GM03348 (cell line): Measurements from ENCODE around the gene PTGER1.
"Not testable (repeated sequence)": the region's sequence is repeated elsewhere in the genome, so short reads cannot be mapped to it uniquely, and the experiment has no call there.

ENCODE experiments used
- DNase-seq: peaks from one replicate; pipeline ENCODE4 v3.0.0; 2012; ENCODE audit warnings: low spot score

PTGER1 gene, protein sequence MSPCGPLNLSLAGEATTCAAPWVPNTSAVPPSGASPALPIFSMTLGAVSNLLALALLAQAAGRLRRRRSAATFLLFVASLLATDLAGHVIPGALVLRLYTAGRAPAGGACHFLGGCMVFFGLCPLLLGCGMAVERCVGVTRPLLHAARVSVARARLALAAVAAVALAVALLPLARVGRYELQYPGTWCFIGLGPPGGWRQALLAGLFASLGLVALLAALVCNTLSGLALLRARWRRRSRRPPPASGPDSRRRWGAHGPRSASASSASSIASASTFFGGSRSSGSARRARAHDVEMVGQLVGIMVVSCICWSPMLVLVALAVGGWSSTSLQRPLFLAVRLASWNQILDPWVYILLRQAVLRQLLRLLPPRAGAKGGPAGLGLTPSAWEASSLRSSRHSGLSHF

DNA sequence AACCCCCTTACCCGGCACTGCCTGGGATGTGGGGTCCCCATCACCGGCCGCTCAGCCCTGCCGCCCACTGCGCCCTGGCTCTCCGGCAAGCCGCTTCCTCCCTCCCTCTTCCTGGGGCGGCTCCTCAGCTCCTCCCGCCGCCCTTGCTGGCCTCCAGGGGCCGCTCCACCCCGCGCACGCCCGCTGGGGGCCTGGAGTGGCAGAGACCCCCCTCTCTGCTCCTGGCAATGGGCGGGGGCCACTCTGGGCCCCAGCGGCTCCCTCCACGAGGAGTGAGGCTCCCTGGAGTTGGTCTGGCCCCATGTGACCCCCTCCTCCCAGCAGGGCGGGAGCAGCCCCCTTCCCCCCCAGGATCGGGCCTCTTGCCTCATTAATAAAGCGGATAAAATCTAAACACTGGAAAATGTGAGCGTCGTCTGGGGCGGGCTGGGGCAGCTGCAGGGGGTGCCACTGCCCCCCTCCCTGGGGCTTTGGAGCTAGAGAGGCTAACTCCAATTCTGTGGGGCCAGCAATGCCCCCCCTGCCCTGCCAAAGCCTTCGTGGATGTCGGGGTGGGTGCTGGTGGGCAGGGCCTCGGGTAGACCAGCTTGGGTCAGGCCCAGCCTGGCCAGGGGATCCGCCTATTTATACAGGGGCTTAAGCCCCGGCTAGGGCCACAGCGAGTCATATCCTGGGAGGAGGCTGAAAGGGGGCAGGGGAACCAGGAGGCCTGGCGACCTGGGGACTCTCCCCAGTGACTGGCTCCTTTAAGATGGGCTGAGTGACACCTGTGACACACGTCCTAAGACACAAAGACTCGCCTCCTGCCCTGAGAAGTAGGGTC lies at the start of gene PTGER1:
Gene PTGER1 (minus strand): TSS at position 104 of the 823 bp plus-strand sequence. CDS start 1,034 bp downstream, outside the sequence.
- DNase-seq, result peak; percentile 81

DNA sequence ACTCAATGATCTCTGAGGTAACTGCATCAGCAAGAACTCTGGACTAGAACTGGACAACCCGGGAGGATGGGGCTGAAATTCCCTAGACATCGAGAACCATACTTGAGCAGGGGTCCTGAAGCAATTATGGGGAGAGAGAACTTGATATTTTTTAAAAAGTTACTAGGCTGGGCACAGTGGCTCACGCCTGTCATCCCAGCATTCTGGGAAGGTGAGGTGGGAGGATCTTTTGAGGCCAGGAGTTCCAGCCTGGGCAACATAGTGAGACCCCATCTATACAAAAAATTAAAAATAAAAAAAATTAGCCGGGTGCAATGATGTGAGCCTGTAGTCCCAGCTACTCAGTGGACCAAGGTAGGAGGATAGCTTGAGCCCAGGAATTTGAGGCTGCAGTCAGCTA lies 45.4 kb upstream of the PTGER1 start:
- DNase-seq, result no peak

DNA sequence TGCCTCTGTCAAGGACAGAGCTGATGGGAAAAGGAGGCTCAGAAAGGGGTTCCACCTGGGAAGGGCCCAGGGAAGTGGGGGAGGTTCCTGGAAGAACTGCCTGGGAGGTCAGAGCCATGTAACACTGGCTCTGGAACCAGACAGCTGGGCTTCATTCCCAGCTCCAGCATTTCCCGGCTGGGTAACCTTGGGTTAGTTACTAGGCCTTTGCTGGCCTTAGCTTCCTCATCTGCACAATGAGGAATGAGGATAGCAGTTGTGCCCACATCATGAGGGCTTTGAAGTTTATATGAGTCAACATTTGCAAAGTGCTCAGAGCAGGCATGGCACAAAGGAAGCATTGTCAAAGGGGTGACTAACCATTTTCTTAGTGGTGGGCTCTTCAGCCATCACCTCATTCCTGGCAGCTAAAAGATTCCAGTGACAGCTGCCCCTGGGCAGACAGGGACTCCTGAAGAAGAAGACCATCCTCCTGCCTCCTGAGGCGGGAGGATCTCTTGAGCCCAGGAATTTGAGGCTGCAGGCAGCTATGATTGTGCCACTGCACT lies 44.8 kb upstream of the PTGER1 start:
- DNase-seq, result no peak

DNA sequence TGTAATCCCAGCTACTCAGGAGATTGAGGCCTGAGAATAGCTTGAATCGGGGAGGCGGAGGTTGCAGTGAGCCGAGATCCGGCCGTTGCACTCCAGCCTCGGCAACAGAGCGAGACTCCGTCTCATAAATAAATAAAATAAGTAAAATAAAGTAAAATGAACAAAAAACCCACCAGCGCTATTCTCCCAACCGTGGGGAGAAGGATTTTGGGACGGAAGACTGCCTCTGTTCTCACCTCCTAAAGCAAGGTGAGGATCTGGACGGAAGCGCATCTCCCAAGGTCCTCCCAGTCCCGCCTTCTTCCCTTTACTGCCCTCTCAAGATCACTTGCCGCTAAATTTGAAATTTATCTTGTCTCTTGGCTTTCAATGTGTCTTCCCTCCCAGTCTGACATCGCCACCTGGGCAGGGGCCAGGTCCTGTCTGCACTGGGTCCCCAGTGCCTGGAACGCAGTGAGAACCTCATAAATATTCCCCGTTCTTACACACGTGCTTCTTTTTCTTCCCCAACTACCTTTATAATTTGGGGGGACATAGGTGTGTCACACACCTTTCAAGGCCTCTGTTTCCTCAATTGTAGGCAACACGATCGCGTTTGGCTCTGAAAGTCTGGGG lies 44.2 kb upstream of the PTGER1 start:
- DNase-seq, result no peak

DNA sequence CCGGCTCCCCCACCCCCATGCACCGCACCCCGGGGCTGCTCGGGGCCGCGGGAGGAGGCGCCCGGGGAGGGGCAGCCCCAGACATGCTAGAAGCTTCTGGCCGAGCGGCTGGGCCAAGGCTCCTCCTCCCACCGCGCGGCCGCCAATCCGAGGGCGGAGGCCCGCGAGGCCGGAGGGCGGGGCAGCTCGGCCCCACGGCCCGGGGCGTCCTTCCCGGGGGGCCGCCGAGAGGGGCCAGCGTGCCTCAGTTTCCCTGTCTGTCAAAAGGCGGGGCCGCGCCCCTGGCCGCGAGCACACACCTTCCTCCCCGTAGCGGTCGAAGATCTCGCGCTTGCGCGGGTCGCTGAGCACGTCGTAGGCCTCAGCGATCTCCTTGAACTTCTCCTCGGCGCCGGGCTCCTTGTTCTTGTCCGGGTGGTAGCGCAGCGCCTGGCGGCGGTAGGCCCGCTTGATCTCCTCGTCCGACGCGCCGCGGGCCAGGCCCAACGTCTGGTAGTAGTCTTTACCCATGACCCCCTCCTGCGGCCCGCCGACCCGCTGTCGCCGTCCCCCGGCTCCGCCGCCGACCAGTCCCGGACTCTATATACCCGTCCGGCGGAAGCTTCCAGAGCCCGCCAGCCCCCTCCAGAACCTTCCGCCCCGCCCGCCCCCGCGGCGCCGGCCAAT lies 42.8 kb upstream of the PTGER1 start, which contains the start of gene DNAJB1:
Gene DNAJB1 (minus strand): TSS at position 558 of the 666 bp plus-strand sequence. CDS start 48 bp downstream, at position 510.
- DNase-seq, result peak; percentile 95

DNA sequence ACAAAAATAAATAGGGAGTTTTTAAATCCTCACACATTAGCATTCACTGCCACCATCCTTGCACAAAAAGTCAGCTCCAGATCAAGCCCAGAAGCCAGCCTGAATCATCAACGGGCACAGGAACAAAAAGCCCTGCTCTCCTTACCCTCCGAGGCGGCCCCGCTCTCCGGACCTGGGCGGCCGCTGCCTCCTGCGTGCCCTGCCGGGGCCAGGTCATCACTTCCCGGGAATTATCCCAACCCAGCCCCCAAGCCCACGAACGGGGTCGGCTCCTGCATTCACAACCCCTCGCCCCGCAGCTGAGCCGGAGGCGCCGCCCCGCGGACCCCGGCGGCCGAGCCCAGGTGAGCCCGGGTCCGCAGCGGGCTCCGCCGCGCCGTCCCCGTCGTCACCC lies 42.3 kb upstream of the PTGER1 start:
- DNase-seq, result no peak

DNA sequence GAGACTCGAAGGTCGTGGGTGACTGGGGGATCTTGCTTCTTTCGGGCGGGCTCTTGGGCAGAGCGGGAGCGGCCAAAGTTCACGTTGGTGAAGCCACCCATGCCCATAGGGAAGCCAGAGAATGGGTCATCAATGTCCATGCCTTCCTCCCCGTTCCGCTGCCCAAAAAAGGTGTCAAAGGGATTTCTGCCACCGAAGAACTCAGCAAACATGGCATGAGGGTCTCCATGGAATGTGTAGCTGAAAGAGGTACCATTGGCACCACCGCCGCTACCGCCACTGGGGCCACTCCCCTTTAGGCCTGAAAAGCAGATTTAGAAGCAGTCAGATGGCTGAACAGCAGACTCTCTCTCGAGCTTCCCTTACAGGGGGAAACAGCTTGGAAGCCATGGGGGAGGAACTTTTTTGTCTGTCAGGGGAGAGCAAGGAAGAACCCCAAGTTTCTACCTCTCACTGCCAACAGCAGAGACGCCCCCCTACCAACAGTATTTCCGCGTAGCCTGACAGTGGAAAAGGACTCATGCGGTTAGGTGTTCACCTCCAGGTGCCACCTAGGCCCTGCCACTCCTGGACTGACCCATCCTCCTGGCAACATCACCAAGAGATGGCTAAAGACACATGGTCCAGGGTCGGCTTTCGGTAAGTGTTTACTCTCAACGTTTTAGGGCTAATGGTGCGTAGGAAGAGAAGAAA lies 41.7 kb upstream of the PTGER1 start:
- DNase-seq, result no peak

DNA sequence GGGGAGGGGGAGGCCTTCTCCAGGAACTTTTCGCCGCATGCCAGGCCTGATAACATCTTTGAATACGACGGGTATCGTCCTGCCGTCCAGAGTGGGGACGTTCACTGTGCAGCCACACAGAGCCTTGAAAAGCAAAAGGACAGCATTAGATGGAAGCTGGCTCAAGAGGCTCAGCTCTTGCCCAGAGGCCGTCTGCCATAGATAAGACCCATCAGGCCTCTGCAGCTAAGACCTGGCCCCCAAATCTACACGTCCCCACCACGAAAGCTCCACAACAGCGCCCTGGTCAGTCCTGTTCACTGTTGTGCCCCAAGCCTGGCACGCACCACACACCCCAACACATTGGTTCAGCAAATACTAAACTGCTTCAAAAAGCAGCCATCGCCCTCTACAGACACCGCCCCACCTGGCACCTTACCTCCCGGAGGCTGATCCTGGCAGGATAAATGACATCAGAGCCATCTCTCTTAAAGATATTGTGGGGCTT lies 40.9 kb upstream of the PTGER1 start:
- no peak for DNase-seq

DNA sequence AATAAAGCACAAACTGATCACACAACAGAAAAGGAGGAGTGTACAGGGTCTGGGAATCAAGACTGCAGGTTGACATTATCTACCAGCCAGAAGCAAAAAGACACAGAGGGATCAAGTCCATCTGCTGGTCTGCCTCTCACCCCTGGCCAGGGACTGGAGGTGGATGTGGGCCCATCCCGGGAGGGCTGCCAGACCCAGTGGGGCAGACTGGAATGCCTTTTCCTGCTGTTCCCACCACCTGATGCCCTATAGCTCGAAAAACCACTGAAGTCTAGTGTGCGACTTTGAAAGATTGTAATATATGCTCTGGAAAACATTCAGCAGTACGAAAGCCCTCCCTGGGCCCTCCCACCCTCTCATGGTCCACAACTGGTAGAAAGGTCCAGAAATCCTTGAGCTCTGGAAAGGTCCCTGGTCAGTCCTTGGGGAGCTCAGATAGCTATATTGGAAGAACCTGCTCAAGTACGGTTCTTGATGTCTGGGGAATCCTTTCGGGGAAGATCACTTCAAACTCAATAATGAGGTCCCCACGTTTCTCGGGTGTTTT lies 40.4 kb upstream of the PTGER1 start:
- no peak for DNase-seq

DNA sequence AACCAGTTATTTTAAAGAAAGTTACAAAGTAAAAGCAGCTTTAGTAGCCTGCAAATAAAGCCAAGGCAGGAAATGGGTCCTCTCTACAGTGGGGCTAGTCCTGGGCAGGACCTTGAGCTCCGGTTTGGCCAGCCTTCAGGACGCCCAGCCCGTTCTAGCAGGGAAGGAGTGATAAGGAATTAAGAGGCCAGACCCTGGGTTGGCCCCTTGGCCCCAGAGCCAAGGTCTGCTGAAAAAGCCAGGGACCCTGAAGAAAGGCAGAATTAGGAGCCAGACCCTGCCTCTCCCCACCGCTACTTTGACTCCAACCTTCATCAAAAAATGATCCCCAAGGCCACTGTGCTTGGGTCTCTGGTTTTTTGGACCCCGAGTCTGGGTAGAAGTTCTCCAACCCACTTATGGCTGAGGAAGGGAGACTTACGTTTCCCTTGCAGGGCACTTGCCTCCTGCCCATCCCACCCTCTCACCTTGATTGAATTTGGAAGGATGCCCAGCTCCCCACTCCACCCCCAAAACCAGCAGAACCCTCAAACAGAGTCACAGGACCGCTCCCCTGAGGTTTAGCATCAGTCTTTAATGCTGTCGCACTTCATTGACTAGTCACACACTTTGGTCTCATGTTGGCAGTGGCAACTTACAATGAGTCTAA lies 39.2 kb upstream of the PTGER1 start:
- no peak for DNase-seq

DNA sequence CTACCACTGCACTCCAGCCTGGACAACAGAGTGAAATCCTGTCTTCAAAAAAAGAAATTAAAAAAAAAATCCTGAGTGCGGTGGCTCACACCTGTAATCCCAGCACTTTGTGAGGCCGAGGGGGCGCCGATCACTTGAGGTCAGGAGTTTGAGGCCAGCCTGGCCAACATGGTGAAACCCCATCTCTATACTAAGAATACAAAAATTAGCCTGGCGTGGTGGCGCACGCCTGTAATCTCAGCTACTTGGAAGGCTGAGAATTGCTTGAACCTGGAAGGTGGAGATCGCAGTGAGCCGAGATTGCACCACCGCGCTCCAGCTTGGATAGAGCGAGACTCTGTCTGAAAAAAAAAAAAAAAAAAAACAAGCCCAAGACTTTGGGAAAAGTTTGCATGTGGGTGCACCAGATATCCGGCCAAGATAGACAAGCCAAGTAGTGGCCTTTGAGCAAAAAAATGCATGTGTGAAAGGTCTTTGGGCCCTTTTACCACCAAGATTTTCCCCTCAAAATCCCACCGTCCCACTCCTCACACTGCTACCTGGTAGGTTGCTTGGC lies 37.3 kb upstream of the PTGER1 start:
- DNase-seq, result no peak

DNA sequence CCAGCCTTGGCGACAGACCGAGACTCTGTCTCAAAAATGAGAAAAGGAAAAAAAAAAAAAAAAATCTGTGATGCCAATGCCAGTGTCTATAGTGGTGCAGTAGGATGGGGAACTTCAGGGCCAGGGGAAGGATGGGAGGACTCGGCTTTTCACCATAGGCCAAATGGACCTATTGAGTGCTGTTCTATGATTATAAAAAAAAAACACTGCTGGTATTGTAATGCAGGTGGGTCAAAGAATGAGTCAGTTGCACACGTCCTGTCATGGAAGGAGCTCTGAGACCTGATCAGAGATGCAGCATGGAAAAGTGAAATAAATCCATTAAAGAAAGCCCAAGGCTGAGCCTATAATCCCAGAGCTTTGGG lies 36.1 kb upstream of the PTGER1 start:
- DNase-seq, result no peak

DNA sequence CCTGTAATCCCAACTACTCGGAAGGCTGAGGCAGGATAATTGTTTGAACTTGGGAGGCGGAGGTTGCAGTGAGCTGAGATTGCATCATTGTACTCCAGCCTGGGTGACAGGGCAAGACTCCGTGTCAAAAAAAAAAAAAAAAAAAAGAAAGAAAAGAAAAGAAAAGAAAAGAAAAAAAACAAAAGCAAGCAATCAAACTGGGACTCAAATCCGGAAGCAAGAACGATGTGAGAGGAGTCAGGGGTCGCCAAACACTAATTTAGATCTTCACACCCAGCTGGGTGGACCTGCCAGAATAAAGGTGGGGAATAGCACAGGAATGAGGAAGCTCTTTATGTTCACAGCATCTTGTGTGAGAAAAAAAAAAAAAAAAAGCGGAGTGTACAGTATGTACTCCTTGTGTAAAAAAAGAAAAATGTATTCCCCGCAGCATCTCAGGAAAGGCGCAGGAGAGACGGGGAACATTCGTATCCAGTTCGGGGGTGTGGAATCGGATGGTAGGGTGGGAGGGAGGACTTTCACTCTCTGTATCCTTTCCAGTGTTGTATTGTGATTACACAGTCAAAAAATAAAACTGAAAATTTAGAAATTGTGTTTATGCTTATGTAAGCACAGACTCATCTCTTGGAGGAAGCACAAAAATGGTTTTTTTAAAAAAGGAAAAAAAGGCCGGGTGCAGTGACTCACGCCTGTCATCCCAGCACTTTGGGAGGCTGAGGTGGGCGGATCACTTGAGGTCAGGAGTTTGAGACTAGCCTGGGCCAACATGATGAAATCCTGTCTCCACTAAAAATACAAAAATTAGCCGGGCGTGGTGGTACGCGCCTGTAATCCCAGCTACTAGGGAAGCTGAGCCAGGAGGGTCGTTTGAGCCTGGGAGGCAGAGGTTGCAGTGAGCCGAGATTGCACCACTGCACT lies 35.4 kb upstream of the PTGER1 start:
- no peak for DNase-seq

DNA sequence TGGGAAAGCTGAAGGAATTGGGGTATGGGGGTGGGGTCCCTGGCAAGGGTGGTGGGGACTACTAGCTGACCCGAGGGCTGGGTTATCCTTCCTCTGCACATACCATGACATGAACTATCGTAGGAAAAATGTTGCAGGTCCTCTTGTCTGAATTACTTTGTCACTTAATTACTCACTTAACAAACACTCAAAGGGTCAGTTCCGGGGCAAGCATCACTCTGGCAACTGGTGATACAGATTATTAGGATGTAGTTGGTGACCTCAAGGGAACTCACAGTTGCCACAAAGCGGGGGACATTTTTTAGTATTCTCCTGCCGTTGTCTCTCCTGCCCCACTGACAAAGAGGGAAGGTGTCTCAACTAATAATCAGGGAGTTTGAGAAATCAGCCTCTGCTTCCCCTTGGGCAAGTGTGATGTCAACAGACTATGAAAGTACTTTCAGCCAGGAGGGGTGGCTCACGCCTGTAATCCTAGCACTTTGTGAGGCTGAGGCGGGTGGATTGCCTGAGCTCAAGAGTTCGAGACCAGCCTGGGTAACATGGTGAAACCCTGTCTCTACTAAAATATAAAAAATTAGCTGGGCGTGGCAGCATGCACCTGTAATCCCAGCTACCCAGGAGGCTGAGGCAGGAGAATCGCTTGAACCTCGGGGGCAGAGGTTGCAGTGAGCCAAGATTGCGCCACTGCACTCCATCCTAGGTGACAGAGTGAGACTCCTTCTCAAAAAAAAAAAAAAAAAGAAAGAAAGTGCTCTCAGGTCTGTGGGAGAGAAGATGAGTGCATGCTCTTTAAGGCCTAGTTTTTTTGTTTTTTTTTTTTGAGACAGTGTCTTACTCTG lies 32.8 kb upstream of the PTGER1 start:
- DNase-seq, result peak; percentile 8

DNA sequence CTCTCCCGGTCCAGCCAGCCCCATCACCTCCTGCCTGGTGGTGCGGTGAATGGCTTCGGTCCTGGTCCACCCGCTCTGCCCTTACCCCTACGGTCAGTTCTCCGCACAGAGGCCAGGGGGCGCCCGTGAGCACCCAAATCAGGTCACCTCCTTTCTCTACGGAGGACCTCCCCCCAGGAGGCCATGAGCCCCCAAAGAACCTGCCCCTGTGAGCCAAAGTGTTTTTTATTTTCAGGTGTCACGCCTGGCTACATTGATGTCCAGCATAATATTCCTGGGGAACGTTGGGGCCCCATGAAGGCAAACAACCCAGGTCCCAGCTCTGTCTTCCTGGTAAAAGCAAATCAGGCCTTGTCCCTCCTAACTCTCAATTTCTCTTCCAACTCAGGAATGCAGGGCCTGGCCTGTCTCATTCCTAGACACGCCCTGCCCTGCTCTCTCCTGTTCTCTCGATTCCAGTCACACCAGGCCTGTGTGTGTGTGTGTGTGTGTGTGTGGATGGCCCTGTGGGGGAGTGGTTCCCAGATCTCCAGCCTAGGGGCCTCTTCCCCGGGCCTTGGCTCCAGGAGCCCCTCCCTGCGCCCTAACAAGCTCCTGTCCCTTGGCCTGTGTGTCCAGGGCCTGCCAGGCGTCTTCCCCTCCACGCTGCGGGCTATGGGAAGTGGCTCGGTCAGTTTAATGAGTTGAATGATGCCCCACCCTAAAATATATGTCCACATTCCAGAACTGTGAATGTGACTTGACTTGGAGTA lies 30.5 kb upstream of the PTGER1 start:
- DNase-seq, result peak; percentile 58

DNA sequence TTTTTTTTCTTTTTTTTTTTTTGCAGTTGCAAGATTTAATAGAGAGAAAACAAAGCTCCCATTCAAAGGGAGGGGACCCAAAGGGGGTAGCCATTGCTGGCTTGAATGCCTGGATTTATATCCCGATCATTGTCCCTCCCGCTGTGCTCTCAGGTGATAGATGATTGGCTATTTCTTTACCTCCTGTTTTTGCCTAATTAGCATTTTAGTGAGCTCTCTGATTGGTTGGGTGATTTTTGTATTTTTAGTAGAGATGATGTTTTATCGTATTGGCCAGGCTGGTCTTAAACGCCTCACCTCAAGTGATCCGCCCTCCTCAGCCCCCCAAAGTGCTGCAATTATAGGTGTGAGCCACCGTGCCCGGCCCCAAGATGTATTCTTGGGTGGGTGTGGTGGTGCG lies 29.4 kb upstream of the PTGER1 start:
- DNase-seq, result not testable (repeated sequence)

DNA sequence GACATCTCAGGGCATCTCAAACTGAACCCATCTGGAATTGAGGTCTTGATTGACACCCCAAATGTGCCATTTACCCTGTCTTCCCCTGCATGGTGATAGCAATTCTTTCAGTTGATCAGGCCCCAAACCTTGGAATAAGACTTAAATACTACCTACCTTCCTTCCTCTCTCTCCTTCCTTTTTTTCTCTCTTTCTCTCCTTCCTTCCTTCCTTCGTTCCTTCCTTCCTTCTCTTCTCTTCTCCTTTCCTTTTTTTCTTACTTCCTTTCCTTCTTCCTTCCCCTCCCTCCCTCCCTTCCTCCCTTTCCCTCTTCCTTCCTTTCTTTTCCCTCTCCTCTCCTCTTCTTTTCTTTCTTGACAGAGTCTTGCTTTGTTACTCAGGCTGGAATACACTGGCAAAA lies 28.1 kb upstream of the PTGER1 start:
- DNase-seq, result no peak
